ENCODE results near the gene MAT1A.
"Not testable (repeated sequence)": the region's sequence is repeated elsewhere in the genome, so short reads cannot be mapped to it uniquely, and the experiment has no call there.

- TF ChIP-seq SP1 (IDR thresholded peaks at IDR 0.05); YY1 (IDR thresholded peaks at IDR 0.05); CTCF (IDR thresholded peaks at IDR 0.05; ENCODE audit: low read depth, low read length, missing input control); ATF3 (IDR thresholded peaks at IDR 0.05); MAX (IDR thresholded peaks at IDR 0.05); REST (IDR thresholded peaks at IDR 0.05); RAD21 (IDR thresholded peaks at IDR 0.05); EGR1 (IDR thresholded peaks at IDR 0.05; ENCODE audit: low read depth in 2 of 2); GABPA (IDR thresholded peaks at IDR 0.05 in 1 of 2, conservative IDR thresholded peaks at IDR 0.05 in 1 of 2); TAF1 (conservative IDR thresholded peaks at IDR 0.05): not testable (repeated sequence)
Observed at GRCh38 chr10:80250399-80250798, 39.1 kb downstream of the MAT1A start.
